K562 (cell line): Measurements from ENCODE around the gene ANKLE1. TPM values are rescaled to one million over a fixed set of nuclear protein-coding genes. Genes with fewer than 3 reads are reported as not detected.

Experiments
- ATAC-seq: fragments of 200-7000 bp; cut with Tn5 transposase; 3 replicates; pipeline ENCODE4 v1.9.1; 2020; ENCODE audit warnings: moderate library complexity
- BruUV-seq: library from RNA; stranded (reverse); fragments of 400-500 nt; replicated peaks from 2 replicates; lab custom pipeline; 2021; lab: Mats Ljungman, UMichigan
- CTCF ChIA-PET: fragments of 300-600 bp; formaldehyde crosslinking; extraction: SDS; loops from one replicate; lab custom pipeline; 2021; ENCODE audit warnings: low intra/inter-chr PET ratio; lab: Yijun Ruan, JAX
- POLR2A ChIA-PET: fragments of 300-600, 350-650 bp; sonication (Branson Sonifier 250); formaldehyde crosslinking; extraction: SDS; loops from one replicate; lab custom pipeline; 2021; ENCODE audit warnings: antibody characterized with exemption, inconsistent platforms; lab: Yijun Ruan, JAX
- DNase-seq, 4 experiments: peaks; one replicate each; pipeline versions ENCODE4 v3.0.0 to v3.0.0-alpha.2; 2011 to 2018; ENCODE audit warnings: low spot score in 3 of 4, mixed read lengths in 3 of 4; ENCODE audit errors: extremely low read depth in 1 of 4
- FAIRE-seq: peaks from 2 replicates; lab custom pipeline; 2011; peaks lifted over from hg19 to GRCh38; lab: Jason Lieb, UNC
- H2AFZ ChIP-seq: 2 replicates; pipeline ENCODE4 v1.6.0; 2011; ENCODE audit warnings: low read depth, low read length, control low read depth, inconsistent platforms
- H3K27ac ChIP-seq: fragments of 200-600 bp; 3 replicates; pipeline ENCODE4 v1.8.0; 2011; ENCODE audit warnings: low read depth, mild to moderate bottlenecking, control low read depth, inconsistent platforms, low read length, moderate library complexity, mixed read lengths; ENCODE audit errors: extremely low read depth
- H3K27me3 ChIP-seq, 2 experiments: fragments of 300-600 bp in 1 of 2; 2 replicates in 1 of 2; 3 replicates in 1 of 2; pipeline versions ENCODE4 v1.6.0 to v1.8.0; 2011; ENCODE audit warnings: inconsistent platforms in 2 of 2, low read length in 2 of 2, mild to moderate bottlenecking in 1 of 2, mixed read lengths in 1 of 2, moderate library complexity in 1 of 2; ENCODE audit not compliant: control insufficient read depth in 2 of 2, insufficient read depth in 2 of 2
- H3K36me3 ChIP-seq: fragments of 300-600 bp; 3 replicates; pipeline ENCODE4 v1.8.0; 2011; ENCODE audit warnings: mild to moderate bottlenecking, low read length, inconsistent platforms; ENCODE audit not compliant: control insufficient read depth, insufficient read depth
- H3K4me1 ChIP-seq, 2 experiments: fragments of 200-600 bp in 1 of 2; replicated peaks in 1 of 2; 2 replicates in 1 of 2; 3 replicates in 1 of 2; pipeline versions ENCODE4 v1.5.1 to v1.8.0; 2011; ENCODE audit warnings: inconsistent platforms in 2 of 2, low read length in 2 of 2, mild to moderate bottlenecking in 1 of 2, mixed read lengths in 1 of 2, moderate library complexity in 1 of 2; ENCODE audit not compliant: control insufficient read depth in 2 of 2, insufficient read depth in 2 of 2
- H3K4me2 ChIP-seq: 2 replicates; pipeline ENCODE4 v1.6.1; 2011; ENCODE audit warnings: low read length, control low read depth, inconsistent platforms, mixed read lengths; ENCODE audit not compliant: insufficient read depth
- H3K4me3 ChIP-seq: fragments of 200-600 bp; sonication (generic), shearing (Covaris generic); 2 replicates; pipeline ENCODE4 v1.5.1; 2016; ENCODE audit warnings: control low read depth, inconsistent platforms
- H3K79me2 ChIP-seq: fragments of 200-600 bp; 3 replicates; pipeline ENCODE4 v1.8.0; 2011; ENCODE audit warnings: low read length, inconsistent platforms; ENCODE audit not compliant: control insufficient read depth, insufficient read depth
- H3K9ac ChIP-seq, 2 experiments: 2 replicates each; pipeline versions ENCODE4 v1.6.0 to v1.6.1; 2011; ENCODE audit warnings: low read depth in 2 of 2, low read length in 2 of 2, control low read depth in 1 of 2, inconsistent platforms in 1 of 2, mild to moderate bottlenecking in 1 of 2, mixed read lengths in 1 of 2; ENCODE audit not compliant: insufficient read depth in 1 of 2
- H3K9me1 ChIP-seq: one replicate; pipeline ENCODE4 v1.6.0; 2011; ENCODE audit warnings: inconsistent platforms, mild to moderate bottlenecking, low read length, moderate library complexity; ENCODE audit not compliant: control insufficient read depth, insufficient read depth
- H3K9me3 ChIP-seq: replicated peaks from 2 replicates; pipeline ENCODE4 v1.5.1; 2011; ENCODE audit warnings: low read depth, low read length, inconsistent platforms; ENCODE audit not compliant: control insufficient read depth, insufficient read depth
- H4K20me1 ChIP-seq: replicated peaks from 2 replicates; pipeline ENCODE4 v1.6.1; 2011; ENCODE audit warnings: low read length, inconsistent platforms, mixed read lengths; ENCODE audit not compliant: control insufficient read depth, insufficient read depth
- CBX5 ChIP-seq: IDR thresholded peaks from 2 replicates; pipeline ENCODE4 v1.6.1; 2014; ENCODE audit warnings: low read depth, borderline replicate concordance
- CHD1 ChIP-seq: fragments of 200-600 bp; sonication (generic); IDR thresholded peaks from one replicate; pipeline ENCODE4 v1.6.1; 2012; ENCODE audit warnings: mild to moderate bottlenecking, moderate library complexity, low read length, inconsistent platforms
- IFI16 ChIP-seq: fragments of 250-450 bp; sonication (Bioruptor Pico); IDR thresholded peaks from 2 replicates; pipeline ENCODE4 v2.1.2; 2022; ENCODE audit warnings: mild to moderate bottlenecking, inconsistent platforms
- KHSRP ChIP-seq: fragments of 450-650 bp; IDR thresholded peaks from 2 replicates; pipeline ENCODE4 v1.6.1; 2017
- NCOA6 ChIP-seq: fragments of 450-650 bp; IDR thresholded peaks from 2 replicates; pipeline ENCODE4 v1.6.1; 2017; ENCODE audit warnings: mild to moderate bottlenecking
- TAF15 ChIP-seq: fragments of 200-400 bp; formaldehyde crosslinking; IDR thresholded peaks from 2 replicates; pipeline ENCODE4 v1.6.1; 2017; ENCODE audit warnings: mild to moderate bottlenecking, low read depth, low read length, moderate library complexity
- ZNF318 ChIP-seq, 2 experiments: fragments of 450-650 bp; IDR thresholded peaks; 2 replicates each; pipeline ENCODE4 v1.6.1; 2016; ENCODE audit warnings: mild to moderate bottlenecking in 2 of 2, borderline replicate concordance in 1 of 2, low read depth in 1 of 2, moderate library complexity in 1 of 2
- ZNF436 ChIP-seq: fragments of 250-450, 450-650 bp; sonication (Bioruptor Pico); formaldehyde crosslinking; IDR thresholded peaks from 2 replicates; pipeline ENCODE4 v1.7.0; 2020; ENCODE audit warnings: mild to moderate bottlenecking
- ZNF586 ChIP-seq: fragments of 450-650 bp; formaldehyde crosslinking; conservative IDR thresholded peaks from 2 replicates; pipeline ENCODE4 v1.4.0; 2020; ENCODE audit warnings: mild to moderate bottlenecking, moderate library complexity
- ZNF592 ChIP-seq: fragments of 450-650 bp; IDR thresholded peaks from 2 replicates; pipeline ENCODE4 v1.6.1; 2017; ENCODE audit warnings: antibody characterized with exemption, mild to moderate bottlenecking
- ZNF695 ChIP-seq: fragments of 450-650 bp; formaldehyde crosslinking; IDR thresholded peaks from 2 replicates; pipeline ENCODE4 v1.4.0; 2020; ENCODE audit warnings: mild to moderate bottlenecking, moderate library complexity
- WGBS: fragments of 100-300 bp; shearing (Covaris generic); methylation state at CpG from one replicate; pipeline ENCODE4 v1.1.6; 2016; ENCODE audit warnings: low coverage, mixed read lengths; ENCODE audit not compliant: insufficient coverage; ENCODE audit errors: missing lambda C conversion rate; 5-methylcytosine and 5-hydroxymethylcytosine counted together
- in situ Hi-C: fragments of 300-500 bp; cut with MboI; formaldehyde crosslinking; loops from 4 replicates; pipeline ENCODE4 v1.15.0; 2018; ENCODE audit warnings: inconsistent platforms, mixed read lengths
- intact Hi-C: fragments of 100-400 bp; cut with micrococcal nuclease; formaldehyde crosslinking; loops from 2 replicates; pipeline ENCODE4 v1.14.2; 2022
- polyA plus RNA-seq, 8 experiments: library from polyadenylated mRNA; depleted of rRNA in 4 of 8; stranded (reverse) in 5 of 8; unstranded in 3 of 8; fragments of >200 nt; fragmentation: Nextera tagmentation in 2 of 8; fragmentation: Illumina TruSeq in 1 of 8; extraction: Ambion mirVana in 2 of 8; extraction: Trizol in 1 of 8; gene quantifications; 2 replicates each; pipeline versions ENCODE4 v1.2.1 to v1.2.3, GENCODE V29; 2011 to 2014; ENCODE audit warnings: inconsistent platforms in 1 of 8, missing spikeins in 1 of 8
- total RNA-seq, 7 experiments: library from RNA; depleted of rRNA in 6 of 7; stranded (reverse); fragments of >200 nt in 6 of 7; fragmentation: Illumina TruSeq in 2 of 7; extraction: Trizol in 2 of 7; gene quantifications; 2 replicates each; pipeline versions ENCODE4 v1.2.1 to v1.2.3, GENCODE V29; 2011 to 2021; ENCODE audit warnings: low replicate concordance in 1 of 7

ANKLE1 gene
- total and polyA plus RNA-seq, 9 of the 15 experiments (the other 6 are each of a cell fraction or from before 2014, with no cell fraction given), result 0.63 to 9.2 (median 2.9) TPM

- POLR2A ChIA-PET, result interaction anchor here (0.6 to 2.7 kb wide), 16 partner anchors 9 to 192 kb away, joined by 3 to 12 read pairs (median 4); partner anchors contain the start of genes ABHD8, ANKLE1, HAUS8 and USE1
- TF ChIP-seq ZNF436 (CRISPR knock-in tag), result no peak
- no peak for TF ChIP-seq TAF15
- no peak for TF ChIP-seq ZNF586
- no peak for TF ChIP-seq ZNF592
- no peak for TF ChIP-seq NCOA6
- TF ChIP-seq ZNF318 (IDR thresholded peaks at IDR 0.05; ENCODE audit: borderline replicate concordance in 1 of 2, low read depth in 1 of 2), result no peak
- no peak for TF ChIP-seq CHD1
- TF ChIP-seq CBX5, result no peak
- no peak for TF ChIP-seq ZNF695 (CRISPR knock-in tag)
- TF ChIP-seq KHSRP, result no peak
- no peak for TF ChIP-seq IFI16 (CRISPR knock-in tag)
Measured at GRCh38 chr19:17266589-17266974, 15.1 kb upstream of the ANKLE1 start.

More at GRCh38 chr19:17266589-17266974, 15.1 kb upstream of the ANKLE1 start:
- H3K9me3 ChIP-seq, result no peaks in the 10 kb centered on the region
- peaks cover 19% of the 10 kb centered on the region for H3K79me2 ChIP-seq
- H3K36me3 ChIP-seq, result peaks cover 21% of the 10 kb centered on the region
- FAIRE-seq (no peak), ATAC-seq (no peak; the same call in 1 of the 3 replicates), DNase-seq (no peak)
- H3K27ac ChIP-seq, result peak overlapping the region; percentile 26; the same call in 1 of the 3 replicates
- intact Hi-C loops (loop anchor here (5.0 kb wide), 1 partner anchor 39 kb away; the partner anchor contains the start of gene OCEL1), in situ Hi-C loops (no loop called here)
- H4K20me1 ChIP-seq, result no peaks in the 10 kb centered on the region
- no peaks in the 10 kb centered on the region for H3K27me3 ChIP-seq
- H3K4me1 ChIP-seq, result peaks cover 3 to 18% of the 10 kb centered on the region in 2 experiments; a peak in 3 of 5 replicates
- no TSS peak for BruUV-seq
- no peak overlapping the region for H3K4me3 ChIP-seq
- peak overlapping the region; percentile 73 for H2AFZ ChIP-seq
- CTCF ChIA-PET, result no interaction called here
- no peaks in the 10 kb centered on the region for H3K9me1 ChIP-seq
- 67% methylated on average over 11 of the region's 12 CpGs for WGBS
- no peak overlapping the region for H3K9ac ChIP-seq
- H3K4me2 ChIP-seq, result peak overlapping the region; percentile 4; the same call in 1 of the 2 replicates
